Endothelial cell of umbilical vein (primary cell): ENCODE data around the gene ULK4. TPM values are rescaled to one million over a fixed set of nuclear protein-coding genes. Genes with fewer than 3 reads are reported as not detected.
"Not testable (repeated sequence)": the region's sequence is repeated elsewhere in the genome, so short reads cannot be mapped to it uniquely, and the experiment has no call there.

Source experiments
- BruUV-seq: library from RNA; stranded (reverse); fragments of 400-500 nt; replicated peaks from 2 replicates; lab custom pipeline; 2021; lab: Mats Ljungman, UMichigan
- CTCF ChIA-PET: fragments of 300-600, 350-600 bp; sonication (Branson Sonifier 250); formaldehyde crosslinking; loops from one replicate; lab custom pipeline; 2021; ENCODE audit warnings: antibody characterized with exemption, inconsistent platforms; lab: Charles Lee
- POLR2A ChIA-PET: fragments of 300-600, 350-600 bp; sonication (Branson Sonifier 250); formaldehyde crosslinking; loops from one replicate; lab custom pipeline; 2021; ENCODE audit warnings: antibody characterized with exemption, inconsistent platforms; lab: Charles Lee
- DNase-seq: peaks from one replicate; pipeline ENCODE4 v3.0.0-alpha.2; 2011; ENCODE audit warnings: low read depth, low spot score
- FAIRE-seq: peaks from 2 replicates; lab custom pipeline; 2011; peaks lifted over from hg19 to GRCh38; lab: Jason Lieb, UNC
- H2AFZ ChIP-seq: 2 replicates; pipeline ENCODE4 v1.6.0; 2012; ENCODE audit warnings: low read depth, low read length, control low read depth, inconsistent platforms
- H3K27ac ChIP-seq: 2 replicates; pipeline ENCODE4 v1.5.1; 2011; ENCODE audit warnings: low read depth, mild to moderate bottlenecking, control low read depth, low read length, moderate library complexity; ENCODE audit not compliant: insufficient read depth
- H3K27me3 ChIP-seq, 2 experiments: 2 replicates each; pipeline versions ENCODE4 v1.6.0 to v1.6.1; 2011; ENCODE audit warnings: low read length in 2 of 2, mixed read lengths in 1 of 2; ENCODE audit not compliant: control insufficient read depth in 2 of 2, insufficient read depth in 2 of 2
- H3K36me3 ChIP-seq, 2 experiments: 2 replicates in 1 of 2; 3 replicates in 1 of 2; pipeline ENCODE4 v1.5.1; 2011; ENCODE audit warnings: low read length in 2 of 2, mild to moderate bottlenecking in 1 of 2, moderate library complexity in 1 of 2; ENCODE audit not compliant: control insufficient read depth in 2 of 2, insufficient read depth in 2 of 2; ENCODE audit errors: extremely low read depth in 1 of 2
- H3K4me1 ChIP-seq: 3 replicates; pipeline ENCODE4 v1.5.1; 2011; ENCODE audit warnings: mild to moderate bottlenecking, low read length; ENCODE audit not compliant: control insufficient read depth, insufficient read depth; ENCODE audit errors: extremely low read depth
- H3K4me2 ChIP-seq: 2 replicates; pipeline ENCODE4 v1.6.1; 2011; ENCODE audit warnings: low read length, control low read depth, mixed read lengths; ENCODE audit not compliant: insufficient read depth
- H3K4me3 ChIP-seq, 3 experiments: fragments of 200-600 bp in 1 of 3; sonication (generic), shearing (Covaris generic) in 1 of 3; replicated peaks in 1 of 3; 2 replicates each; pipeline ENCODE4 v1.5.1; 2011 to 2016; ENCODE audit warnings: control low read depth in 3 of 3, low read length in 3 of 3, mild to moderate bottlenecking in 2 of 3, inconsistent platforms in 1 of 3, low read depth in 1 of 3, moderate library complexity in 1 of 3; ENCODE audit not compliant: insufficient read depth in 1 of 3
- H3K79me2 ChIP-seq: 2 replicates; pipeline ENCODE4 v1.6.0; 2012; ENCODE audit warnings: low read length, inconsistent platforms; ENCODE audit not compliant: control insufficient read depth, insufficient read depth
- H3K9ac ChIP-seq: replicated peaks from 2 replicates; pipeline ENCODE3; 2011; ENCODE audit warnings: low read length, control low read depth; ENCODE audit not compliant: insufficient read depth; ENCODE audit errors: extremely low read depth
- H3K9me1 ChIP-seq: replicated peaks from 3 replicates; pipeline ENCODE4 v1.6.0; 2011; ENCODE audit warnings: mild to moderate bottlenecking, low read length; ENCODE audit not compliant: control insufficient read depth, insufficient read depth; ENCODE audit errors: extremely low read depth
- H3K9me3 ChIP-seq: replicated peaks from 2 replicates; pipeline ENCODE4 v1.5.1; 2012; ENCODE audit warnings: low read length, inconsistent platforms; ENCODE audit not compliant: control insufficient read depth, insufficient read depth
- H4K20me1 ChIP-seq: replicated peaks from 2 replicates; pipeline ENCODE3; 2011; ENCODE audit warnings: mild to moderate bottlenecking, low read length; ENCODE audit not compliant: control insufficient read depth, insufficient read depth; ENCODE audit errors: extremely low read depth
- EZH2 ChIP-seq: IDR thresholded peaks from 2 replicates; pipeline ENCODE4 v1.6.1; 2012; ENCODE audit warnings: borderline replicate concordance, low read depth, mild to moderate bottlenecking, moderate library complexity, low read length, inconsistent platforms; ENCODE audit not compliant: severe bottlenecking
- MYC ChIP-seq: IDR thresholded peaks from one replicate; pipeline ENCODE4 v1.6.1; 2011; ENCODE audit warnings: mild to moderate bottlenecking, low read depth, low read length
- POLR2A ChIP-seq: IDR thresholded peaks from 2 replicates; pipeline ENCODE4 v1.6.1; 2012; ENCODE audit warnings: low read depth, mild to moderate bottlenecking, control low read depth, low read length
- POLR2AphosphoS5 ChIP-seq: IDR thresholded peaks from 2 replicates; pipeline ENCODE4 v1.6.1; 2012; ENCODE audit warnings: low read depth, mild to moderate bottlenecking, control low read depth, low read length, moderate library complexity; ENCODE audit not compliant: insufficient read depth
- dilution Hi-C: fragments of 300-500 bp; cut with MboI; formaldehyde crosslinking; loops from one replicate; pipeline ENCODE4 v1.15.0; 2019; ENCODE audit warnings: low sequenced_read_pairs; ENCODE audit not compliant: extremely low pct_ligation_motif_present
- intact Hi-C: fragments of 100-400 bp; cut with micrococcal nuclease; formaldehyde crosslinking; loops from one replicate; pipeline ENCODE4 v1.10.0; 2022
- polyA plus RNA-seq, 4 experiments: library from polyadenylated mRNA; depleted of rRNA in 3 of 4; stranded (reverse) in 3 of 4; unstranded in 1 of 4; fragments of >200 nt; gene quantifications; 2 replicates each; pipeline versions ENCODE4 v1.2.1 to v1.2.3, GENCODE V29; 2011 to 2012; ENCODE audit warnings: missing spikeins in 1 of 4
- total RNA-seq: library from RNA; stranded (reverse); gene quantifications from 2 replicates; pipeline ENCODE4 v1.2.3, GENCODE V29; 2021
- TF ChIP-seq, protein P1 (sequence below), 2 donors: IDR thresholded peaks; 1 replicate in 1 of 2; 2 replicates in 1 of 2; pipeline ENCODE4 v1.5.1; 2011; ENCODE audit warnings: low read length in 2 of 2, mild to moderate bottlenecking in 2 of 2, moderate library complexity in 2 of 2, control low read depth in 1 of 2, inconsistent platforms in 1 of 2, low read depth in 1 of 2; ENCODE audit not compliant: insufficient read depth in 1 of 2; ENCODE audit errors: extremely low read depth in 1 of 2

Gene ULK4
- total and polyA plus RNA-seq, 2 donors (not counting 3 experiments of a cell fraction or from before 2014, with no cell fraction given) = 3.3 to 16.0 TPM

DNA sequence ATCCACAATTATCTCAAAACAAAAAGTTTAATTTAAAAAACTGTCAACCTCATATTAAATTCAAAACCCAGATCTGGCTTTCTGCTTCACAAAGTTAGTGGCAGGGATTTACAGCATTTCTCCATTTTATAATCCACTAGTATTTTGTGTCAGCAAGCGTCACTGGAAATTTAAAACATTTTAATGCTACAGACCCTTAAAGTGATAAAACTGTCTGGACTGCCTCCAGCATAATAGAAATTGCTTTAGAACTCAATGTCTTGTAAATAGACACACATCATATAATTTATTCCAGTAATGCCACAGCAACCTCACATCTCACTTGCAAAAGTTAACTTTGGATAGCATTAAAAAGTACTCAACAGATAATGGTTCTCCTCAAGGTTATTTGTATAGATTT, 116.1 kb downstream of the ULK4 start:
- dilution Hi-C loops = no loop called here
- no peak overlapping the region for H3K4me2 ChIP-seq
- no peak overlapping the region for H3K4me3 ChIP-seq
- FAIRE-seq = no peak
- no peak for TF ChIP-seq POLR2AphosphoS5
- no peak for TF ChIP-seq MYC
- no peak for TF ChIP-seq EZH2
- TF ChIP-seq POLR2A = no peak
- TF ChIP-seq, protein P1, sequence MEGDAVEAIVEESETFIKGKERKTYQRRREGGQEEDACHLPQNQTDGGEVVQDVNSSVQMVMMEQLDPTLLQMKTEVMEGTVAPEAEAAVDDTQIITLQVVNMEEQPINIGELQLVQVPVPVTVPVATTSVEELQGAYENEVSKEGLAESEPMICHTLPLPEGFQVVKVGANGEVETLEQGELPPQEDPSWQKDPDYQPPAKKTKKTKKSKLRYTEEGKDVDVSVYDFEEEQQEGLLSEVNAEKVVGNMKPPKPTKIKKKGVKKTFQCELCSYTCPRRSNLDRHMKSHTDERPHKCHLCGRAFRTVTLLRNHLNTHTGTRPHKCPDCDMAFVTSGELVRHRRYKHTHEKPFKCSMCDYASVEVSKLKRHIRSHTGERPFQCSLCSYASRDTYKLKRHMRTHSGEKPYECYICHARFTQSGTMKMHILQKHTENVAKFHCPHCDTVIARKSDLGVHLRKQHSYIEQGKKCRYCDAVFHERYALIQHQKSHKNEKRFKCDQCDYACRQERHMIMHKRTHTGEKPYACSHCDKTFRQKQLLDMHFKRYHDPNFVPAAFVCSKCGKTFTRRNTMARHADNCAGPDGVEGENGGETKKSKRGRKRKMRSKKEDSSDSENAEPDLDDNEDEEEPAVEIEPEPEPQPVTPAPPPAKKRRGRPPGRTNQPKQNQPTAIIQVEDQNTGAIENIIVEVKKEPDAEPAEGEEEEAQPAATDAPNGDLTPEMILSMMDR (IDR thresholded peaks at IDR 0.05; ENCODE audit: extremely low read depth in 1 of 2, insufficient read depth in 1 of 2, low read depth in 1 of 2, low read length in 2 of 2) = no peak
- DNase-seq = no peak
- no peak overlapping the region for H3K9ac ChIP-seq
- H4K20me1 ChIP-seq = no peaks in the 10 kb centered on the region
- no peaks in the 10 kb centered on the region for H3K36me3 ChIP-seq
- H3K9me3 ChIP-seq = no peaks in the 10 kb centered on the region
- CTCF ChIA-PET = no interaction called here
- intact Hi-C loops = no loop called here
- no peak overlapping the region for H2AFZ ChIP-seq
- H3K27me3 ChIP-seq = no peaks in the 10 kb centered on the region
- H3K79me2 ChIP-seq = no peaks in the 10 kb centered on the region
- no peaks in the 10 kb centered on the region for H3K4me1 ChIP-seq
- no peak overlapping the region for H3K27ac ChIP-seq
- POLR2A ChIA-PET = no interaction called here
- no TSS peak for BruUV-seq
- no peaks in the 10 kb centered on the region for H3K9me1 ChIP-seq

DNA sequence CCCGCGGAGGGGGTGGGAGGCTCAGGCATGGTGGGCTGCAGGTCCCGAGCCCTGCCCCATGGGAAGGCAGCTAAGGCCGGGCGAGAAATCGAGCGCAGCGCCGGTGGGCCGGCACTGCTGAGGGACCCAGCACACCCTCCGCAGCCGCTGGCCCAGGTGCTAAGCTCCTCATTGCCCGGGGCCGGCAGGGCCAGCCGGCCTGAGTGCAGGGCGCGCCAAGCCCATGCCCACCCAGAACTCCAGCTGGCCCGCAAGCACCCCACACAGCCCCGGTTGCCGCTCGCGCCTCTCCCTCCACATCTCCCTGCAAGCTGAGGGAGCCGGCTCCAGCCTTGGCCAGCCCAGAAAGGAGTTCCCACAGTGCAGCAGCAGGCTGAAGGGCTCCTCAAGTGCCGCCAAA, 117.6 kb downstream of the ULK4 start:
- H3K4me2 ChIP-seq, CTCF ChIA-PET, dilution Hi-C loops, POLR2A ChIA-PET, H3K9ac ChIP-seq, BruUV-seq, H3K9me1 ChIP-seq, H3K36me3 ChIP-seq, H2AFZ ChIP-seq, H4K20me1 ChIP-seq, H3K4me1 ChIP-seq, H3K27me3 ChIP-seq, H3K27ac ChIP-seq, H3K79me2 ChIP-seq, DNase-seq, intact Hi-C loops, FAIRE-seq, H3K9me3 ChIP-seq, H3K4me3 ChIP-seq: not testable (repeated sequence)

DNA sequence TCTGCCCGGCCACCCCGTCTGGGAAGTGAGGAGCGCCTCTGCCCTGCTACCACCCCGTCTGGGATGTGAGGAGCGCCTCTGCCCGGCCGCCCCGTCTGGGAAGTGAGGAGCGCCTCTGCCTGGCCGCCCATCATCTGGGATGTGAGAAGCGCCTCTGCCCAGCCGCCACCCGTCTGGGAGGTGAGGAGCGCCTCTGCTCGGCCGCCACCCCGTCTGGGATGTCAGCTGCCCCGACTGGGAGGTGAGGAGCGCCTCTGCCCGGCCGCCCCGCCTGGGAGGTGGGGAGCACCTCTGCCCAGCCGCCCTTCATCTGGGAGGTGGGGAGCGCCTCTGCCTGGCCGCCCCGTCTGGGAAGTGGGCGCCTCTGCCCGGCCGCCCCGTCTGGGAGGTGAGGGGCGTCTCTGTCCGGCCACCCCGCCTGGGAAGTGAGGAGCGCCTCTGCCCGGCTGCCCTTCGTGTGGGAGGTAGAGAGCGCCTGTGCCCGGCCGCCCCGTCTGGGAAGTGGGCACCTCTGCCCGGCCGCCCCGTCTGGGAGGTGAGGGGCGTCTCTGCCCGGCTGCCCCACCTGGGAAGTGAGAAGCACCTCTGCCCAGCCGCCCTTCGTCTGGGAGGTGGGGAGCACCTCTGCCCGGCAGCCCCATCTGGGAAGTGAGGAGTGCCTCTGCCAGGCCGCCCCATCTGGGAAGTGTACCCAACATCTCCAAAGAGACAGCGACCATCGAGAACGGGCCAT, 120.8 kb downstream of the ULK4 start:
- not testable (repeated sequence) for BruUV-seq

More for the DNA sequence above, 120.8 kb downstream of the ULK4 start:
- H3K9ac ChIP-seq, H3K9me3 ChIP-seq, H3K4me3 ChIP-seq, H4K20me1 ChIP-seq, intact Hi-C loops, FAIRE-seq, H3K27ac ChIP-seq, dilution Hi-C loops, H3K9me1 ChIP-seq, H2AFZ ChIP-seq, H3K79me2 ChIP-seq, H3K4me2 ChIP-seq, H3K36me3 ChIP-seq, POLR2A ChIA-PET, DNase-seq, H3K4me1 ChIP-seq, H3K27me3 ChIP-seq, CTCF ChIA-PET: not testable (repeated sequence)
